Ovary (tissue), 3 donors: ENCODE results near the gene SPG7.

Source experiments
- CTCF ChIP-seq, 3 donors: fragments of 450-650 bp in 2 of 3; fragments of 200-600 bp in 1 of 3; IDR thresholded peaks; one replicate each; pipeline versions ENCODE4 v1.5.1 to v1.8.0; 2016 to 2022; ENCODE audit warnings: antibody characterized with exemption in 3 of 3, mild to moderate bottlenecking in 1 of 3
- EP300 ChIP-seq: sonication (generic); formaldehyde crosslinking; IDR thresholded peaks from one replicate; pipeline ENCODE4 v1.6.1; 2017; ENCODE audit warnings: antibody characterized with exemption
- donor health status: DM: no; HTN: no; CAD: no.

GRCh38 chr16:89482150-89482816 lies 25.9 kb upstream of the SPG7 start:
- TF ChIP-seq CTCF (IDR thresholded peaks at IDR 0.05): no peak
- TF ChIP-seq EP300: no peak
